ENCODE data around the gene SMARCC2.
"Not testable (repeated sequence)": the region's sequence is repeated elsewhere in the genome, so short reads cannot be mapped to it uniquely, and the experiment has no call there.

SMARCC2 gene

GRCh38 chr12:56208006-56208405, 18.7 kb upstream of the SMARCC2 start:
- DNase-seq (ENCODE audit: low read depth in 2 of 2) = no peak

- no peak for DNase-seq (ENCODE audit: low read depth in 2 of 2)
Observed at GRCh38 chr12:56206452-56207166, 17.3 kb upstream of the SMARCC2 start.

- DNase-seq (ENCODE audit: low read depth in 2 of 2) = no peak
Observed at GRCh38 chr12:56205445-56205844, 16.2 kb upstream of the SMARCC2 start.

GRCh38 chr12:56204275-56204674, 15.0 kb upstream of the SMARCC2 start:
- no peak for DNase-seq (ENCODE audit: low read depth in 2 of 2)

- DNase-seq (ENCODE audit: low read depth in 2 of 2) = no peak
Observed at GRCh38 chr12:56202838-56203237, 13.6 kb upstream of the SMARCC2 start.

GRCh38 chr12:56202366-56202765, 13.1 kb upstream of the SMARCC2 start:
- no peak for DNase-seq (ENCODE audit: low read depth in 2 of 2)

- no peak for DNase-seq (ENCODE audit: low read depth in 2 of 2)
Observed at GRCh38 chr12:56198836-56199235, 9.6 kb upstream of the SMARCC2 start.

GRCh38 chr12:56197921-56198635, 8.8 kb upstream of the SMARCC2 start:
- DNase-seq (ENCODE audit: low read depth in 2 of 2) = no peak

GRCh38 chr12:56196818-56197550, 7.7 kb upstream of the SMARCC2 start:
- not testable (repeated sequence) for DNase-seq (ENCODE audit: low read depth in 2 of 2)

GRCh38 chr12:56193025-56193578, 3.8 kb upstream of the SMARCC2 start:
- peak; percentile 34 to 56 for DNase-seq (ENCODE audit: low read depth in 2 of 2)

- no peak for DNase-seq (ENCODE audit: low read depth in 2 of 2)
Observed at GRCh38 chr12:56192582-56192981, 3.3 kb upstream of the SMARCC2 start.

- DNase-seq (ENCODE audit: low read depth in 2 of 2) = no peak
Observed at GRCh38 chr12:56190695-56191155, 1.4 kb upstream of the SMARCC2 start.

- DNase-seq (ENCODE audit: low read depth in 2 of 2) = peak; percentile 76 to 88
Observed at GRCh38 chr12:56189918-56190694, 823 bp upstream of the SMARCC2 start.

GRCh38 chr12:56188778-56189098, 545 bp downstream of the SMARCC2 start:
- no peak for DNase-seq (ENCODE audit: low read depth in 2 of 2)

GRCh38 chr12:56188131-56188777, 1.0 kb downstream of the SMARCC2 start:
- DNase-seq (ENCODE audit: low read depth in 2 of 2) = no peak

- DNase-seq (ENCODE audit: low read depth in 2 of 2) = no peak
Observed at GRCh38 chr12:56186957-56187356, 2.3 kb downstream of the SMARCC2 start.

GRCh38 chr12:56178347-56178746, 10.9 kb downstream of the SMARCC2 start:
- no peak for DNase-seq (ENCODE audit: low read depth in 2 of 2)

- DNase-seq (ENCODE audit: low read depth in 2 of 2) = no peak
Observed at GRCh38 chr12:56172839-56173238, 16.4 kb downstream of the SMARCC2 start.

- no peak for DNase-seq (ENCODE audit: low read depth in 2 of 2)
Observed at GRCh38 chr12:56169229-56169759, 20.0 kb downstream of the SMARCC2 start.

GRCh38 chr12:56165369-56165768, 23.9 kb downstream of the SMARCC2 start:
- no peak for DNase-seq (ENCODE audit: low read depth in 2 of 2)

- DNase-seq (ENCODE audit: low read depth in 2 of 2) = no peak
Observed at GRCh38 chr12:56164345-56164729, 24.9 kb downstream of the SMARCC2 start.
